Measurements from ENCODE around the gene FMN2.
"Not testable (repeated sequence)": the region's sequence is repeated elsewhere in the genome, so short reads cannot be mapped to it uniquely, and the experiment has no call there.

The FMN2 gene

DNA sequence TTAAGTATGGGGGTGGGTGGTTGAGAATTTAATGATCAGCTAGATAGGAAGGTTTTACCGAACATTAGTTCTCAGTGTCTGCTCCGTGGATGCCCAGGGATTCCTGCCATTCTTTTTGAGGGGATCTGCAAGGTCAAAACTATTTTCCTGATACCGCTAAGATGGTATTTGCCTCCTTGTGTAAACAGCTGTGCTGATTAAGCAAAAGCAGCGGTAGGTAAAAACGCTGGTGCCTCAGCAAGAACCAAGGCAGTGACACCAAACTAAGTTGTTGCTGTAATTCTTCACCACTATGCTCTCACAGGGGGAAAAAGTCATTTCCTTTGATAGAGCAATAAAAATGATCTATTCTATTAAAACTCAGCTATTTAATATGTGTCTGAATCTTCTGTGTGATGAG lies 229.0 kb downstream of the FMN2 start:
- DNase-seq: no peak

DNA sequence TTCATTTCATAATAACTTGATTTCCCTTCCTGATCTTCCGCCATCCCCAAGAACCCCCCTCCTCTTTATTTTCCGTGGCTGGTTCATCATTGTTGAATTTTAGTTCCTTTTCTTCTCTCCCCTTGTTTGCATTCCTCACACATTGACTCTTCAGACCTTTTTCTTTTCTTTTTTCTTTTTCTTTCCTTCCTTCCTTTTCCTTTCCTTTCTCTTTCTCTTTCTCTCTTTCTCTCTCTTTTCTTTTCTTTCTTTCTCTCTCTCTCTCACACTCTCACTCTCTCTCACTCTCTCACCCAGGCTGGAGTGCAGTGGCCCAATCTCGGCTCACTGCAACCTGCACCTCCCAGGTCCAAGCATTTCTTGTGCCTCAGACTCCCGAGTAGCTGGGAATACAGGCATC lies 231.3 kb downstream of the FMN2 start:
- DNase-seq: no peak

GRCh38 chr1:240328382-240328781 lies 236.7 kb downstream of the FMN2 start:
- not testable (repeated sequence) for DNase-seq

DNA sequence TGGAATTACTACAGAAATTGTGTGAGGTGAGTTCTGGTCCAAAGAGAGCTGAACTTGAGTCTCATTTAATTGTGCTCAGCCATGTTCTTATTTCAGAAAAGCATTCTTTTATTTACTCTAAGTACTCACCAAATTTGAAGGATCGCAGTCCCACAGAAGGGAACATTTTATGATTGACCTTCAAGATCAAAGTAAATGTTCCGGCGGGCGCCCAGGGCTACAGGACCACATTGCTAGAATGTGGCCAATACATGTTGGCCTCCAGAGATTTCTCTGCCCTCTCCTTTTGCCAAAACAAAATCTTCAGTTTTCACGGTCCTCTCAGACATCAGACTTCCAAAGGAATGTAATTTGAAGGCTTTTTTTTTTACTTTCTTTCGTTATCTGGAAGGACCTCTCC lies 237.8 kb downstream of the FMN2 start:
- DNase-seq: no peak

DNA sequence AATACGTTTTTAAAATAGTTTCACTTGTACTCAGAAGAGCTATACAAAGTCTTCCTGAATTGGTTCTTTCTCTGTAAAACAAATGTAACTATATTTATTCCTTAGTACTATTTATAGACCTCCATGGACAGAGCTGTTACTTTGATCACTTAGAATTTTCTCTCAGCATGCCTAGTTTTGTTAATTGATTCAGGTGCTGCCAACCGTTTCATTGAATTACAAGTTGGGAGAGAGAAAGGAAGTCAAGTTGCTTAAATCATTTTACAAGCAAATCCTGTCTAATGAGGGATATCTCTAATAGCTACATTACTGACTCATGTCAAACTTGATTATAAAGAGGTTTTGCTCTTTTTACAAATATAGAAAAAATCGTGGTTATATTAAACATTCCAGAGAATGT lies 241.0 kb downstream of the FMN2 start:
- no peak for DNase-seq

GRCh38 chr1:240337781-240338180 lies 246.1 kb downstream of the FMN2 start:
- DNase-seq: no peak

DNA sequence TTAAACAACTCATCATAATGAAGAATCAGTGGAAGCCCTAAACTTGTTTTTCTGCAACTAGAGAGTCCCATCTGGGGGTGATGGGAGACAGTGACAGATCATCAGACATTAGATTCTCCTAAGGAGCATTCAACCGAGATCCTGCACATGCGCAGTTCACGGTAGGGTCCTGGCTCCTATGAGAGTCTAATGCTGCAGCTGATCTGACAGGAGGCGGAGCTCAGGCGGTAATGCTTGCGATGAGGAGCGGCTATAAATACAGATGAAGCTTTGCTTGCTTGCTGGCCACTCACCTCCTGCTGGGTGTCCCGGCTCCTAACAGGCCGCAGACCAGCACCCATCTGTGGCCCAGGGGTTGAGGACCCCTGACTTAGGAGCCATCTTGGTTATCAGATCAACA lies 247.2 kb downstream of the FMN2 start:
- DNase-seq: no peak

DNA sequence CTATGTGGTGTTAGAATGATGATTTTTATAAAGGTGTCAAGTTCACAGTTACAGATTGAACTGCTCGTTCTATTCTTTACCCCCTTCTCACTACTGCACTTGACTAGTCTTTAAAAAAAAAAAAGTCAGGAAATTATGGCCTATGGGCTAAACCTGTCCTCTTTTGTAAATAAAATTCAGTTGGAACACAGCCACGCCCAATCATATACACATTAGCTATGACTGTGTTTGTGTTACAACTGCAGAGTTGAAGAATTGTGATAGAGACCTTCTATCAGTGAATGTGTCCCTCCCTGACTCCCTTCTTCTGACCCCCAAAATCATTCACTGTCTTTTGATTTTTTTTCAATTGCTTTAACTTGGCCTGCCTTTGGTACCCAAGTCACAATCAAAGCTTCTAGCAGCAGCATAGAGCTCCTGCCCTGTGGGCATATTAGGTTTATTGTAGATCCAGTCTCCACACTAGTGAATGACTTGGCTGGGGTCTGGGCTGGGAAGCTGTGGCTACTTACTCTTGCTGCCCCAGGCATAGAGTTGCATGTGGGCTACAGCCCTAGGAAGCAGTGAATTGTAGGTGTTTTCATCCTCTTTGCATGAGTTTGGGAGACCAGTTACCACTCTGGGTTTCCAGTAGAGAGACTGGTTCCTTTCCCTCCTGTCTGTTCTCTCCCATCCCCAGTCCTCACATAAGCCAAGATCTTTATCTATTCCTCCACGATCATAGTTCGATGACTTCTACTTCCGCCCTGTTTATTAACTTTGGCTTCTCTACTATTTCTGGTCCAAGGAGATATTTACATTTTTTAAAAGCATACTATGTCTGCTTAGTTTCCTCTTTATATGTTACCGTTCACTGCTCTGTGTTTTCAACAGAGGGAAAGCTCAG lies 249.9 kb downstream of the FMN2 start:
- no peak for DNase-seq

GRCh38 chr1:240342251-240342625 lies 250.6 kb downstream of the FMN2 start:
- DNase-seq: no peak

DNA sequence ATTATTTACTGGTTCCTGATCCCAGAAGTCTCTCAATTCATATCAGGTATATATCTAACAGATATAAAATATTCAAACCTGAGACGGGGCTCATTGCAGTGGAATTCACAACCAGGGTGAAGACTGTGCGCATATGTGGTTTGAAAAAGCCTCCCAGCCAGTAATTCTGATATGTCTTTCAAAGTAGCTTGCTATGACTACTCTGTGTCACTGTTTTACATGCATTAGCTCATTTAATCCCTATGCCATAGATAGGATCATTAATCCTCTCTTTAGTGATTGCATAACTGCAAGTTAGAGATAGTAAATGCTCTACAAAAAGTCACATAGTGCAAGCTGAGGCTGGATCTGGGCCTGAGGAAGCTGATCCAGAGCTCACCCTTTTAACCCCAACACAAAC lies 251.4 kb downstream of the FMN2 start:
- no peak for DNase-seq

DNA sequence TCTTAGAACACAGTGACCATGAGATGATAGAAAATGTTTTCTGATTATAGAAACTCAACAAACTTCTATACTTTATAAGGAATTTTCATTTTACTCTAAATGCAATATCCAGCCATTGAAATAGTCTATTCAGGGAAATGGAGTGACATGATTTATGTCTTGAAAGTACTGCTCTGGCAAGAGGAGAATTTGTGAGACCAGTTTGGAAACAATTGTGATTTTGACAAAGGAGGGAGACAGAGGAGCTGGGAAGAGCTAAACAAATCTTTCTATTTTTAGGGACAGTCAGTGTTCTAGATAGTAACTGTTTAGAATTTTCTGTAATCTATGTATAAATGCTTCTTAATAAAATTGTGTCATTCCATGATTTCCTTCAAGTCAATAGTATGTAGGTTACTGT lies 252.3 kb downstream of the FMN2 start:
- no peak for DNase-seq

- DNase-seq: no peak
Observed at GRCh38 chr1:240344918-240345317, 253.2 kb downstream of the FMN2 start.

DNA sequence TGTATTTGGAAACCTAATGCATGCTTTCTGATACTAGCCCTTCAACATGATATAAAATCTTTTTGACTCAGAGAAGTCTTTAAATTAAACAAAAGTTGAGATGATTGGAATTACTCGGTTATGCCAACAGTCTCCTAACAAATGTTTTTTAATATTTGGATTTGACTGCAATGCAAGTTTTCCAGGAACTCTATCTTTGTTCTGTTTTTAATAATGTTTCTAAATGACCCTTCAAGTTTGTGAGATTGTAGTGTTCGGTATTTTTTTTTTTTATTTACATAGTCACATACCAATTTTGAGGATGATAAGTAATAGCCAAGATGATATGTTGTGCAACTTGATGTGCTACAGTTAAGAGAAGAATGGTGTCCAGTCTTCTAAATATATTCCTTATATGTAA lies 258.0 kb downstream of the FMN2 start:
- DNase-seq: no peak

DNA sequence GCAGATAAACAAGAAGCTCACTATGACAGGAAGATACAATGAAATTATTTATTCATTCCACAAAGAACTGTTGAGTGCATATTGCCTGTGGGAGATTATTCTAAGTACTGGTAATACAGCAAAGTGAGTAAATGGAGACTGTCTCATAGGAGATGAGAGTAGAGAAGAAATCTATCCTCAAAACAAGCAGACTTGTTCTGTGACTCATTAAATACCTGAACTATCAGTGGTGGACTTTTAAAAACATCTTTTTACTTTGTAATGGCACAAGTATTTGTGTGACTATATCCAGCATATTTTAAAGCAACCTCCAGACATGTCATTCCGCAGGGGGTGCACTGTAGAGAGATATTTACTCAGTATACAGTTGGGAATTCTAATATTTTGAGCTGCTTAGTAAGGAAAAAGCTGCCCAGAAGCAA lies 259.2 kb downstream of the FMN2 start:
- DNase-seq: no peak

DNA sequence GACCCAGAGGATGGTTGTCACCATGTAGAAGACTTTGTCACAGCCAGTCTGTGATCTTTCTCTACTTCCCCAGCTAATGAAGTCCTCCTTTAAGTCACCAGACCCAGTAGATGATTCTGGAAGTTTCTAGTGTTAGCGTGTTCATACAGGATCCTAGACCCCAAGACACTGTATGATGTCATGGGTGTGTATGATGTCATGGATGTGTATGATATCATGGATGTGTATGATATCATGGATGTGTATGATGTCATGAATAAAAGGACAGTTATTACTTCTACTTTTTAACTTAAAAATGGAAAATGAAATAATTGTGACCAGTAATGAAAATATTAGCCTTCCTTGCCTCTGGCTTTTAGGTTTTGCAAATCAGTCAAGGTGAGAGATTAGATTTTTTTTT lies 260.0 kb downstream of the FMN2 start:
- DNase-seq: no peak

- no peak for DNase-seq
Observed at GRCh38 chr1:240352769-240353168, 261.1 kb downstream of the FMN2 start.

DNA sequence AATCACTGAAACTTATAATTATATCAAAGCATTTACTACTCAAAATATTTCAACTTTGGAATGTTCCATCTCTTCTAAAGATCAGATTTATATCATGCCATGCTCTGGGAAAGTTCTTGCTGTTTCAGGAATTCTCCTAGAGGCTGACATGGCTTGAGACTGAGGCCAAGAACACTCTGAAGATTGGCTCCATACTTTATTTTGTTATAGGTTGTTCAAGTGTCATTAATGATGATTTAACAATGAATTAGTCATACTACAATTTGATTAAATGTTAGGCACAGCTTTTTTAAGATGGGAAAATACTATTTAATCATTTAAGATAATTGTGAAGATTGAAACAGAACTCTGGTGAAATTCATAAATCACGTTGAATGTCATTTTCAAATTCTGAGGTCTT lies 264.9 kb downstream of the FMN2 start:
- DNase-seq: no peak

- no peak for DNase-seq
Observed at GRCh38 chr1:240362046-240362445, 270.4 kb downstream of the FMN2 start.

DNA sequence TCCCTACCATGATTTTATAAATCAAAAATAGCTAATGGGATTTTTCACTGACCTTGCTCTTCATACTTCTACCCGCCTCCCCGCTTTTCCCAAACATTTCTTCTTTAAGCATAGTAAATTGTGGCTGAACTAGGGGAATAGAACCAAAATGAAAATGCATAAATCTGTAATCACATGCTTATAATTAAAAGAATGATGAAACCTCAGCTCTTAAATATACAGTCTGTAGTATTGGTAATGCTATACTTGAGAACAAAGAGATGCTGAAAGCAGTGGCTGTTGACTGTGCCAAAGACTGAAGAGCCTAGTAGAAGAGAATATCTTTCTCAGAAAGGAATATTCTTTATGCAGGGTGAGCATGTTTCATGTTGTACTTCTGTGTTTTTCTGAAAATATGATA lies 271.1 kb downstream of the FMN2 start:
- no peak for DNase-seq

- no peak for DNase-seq
Observed at GRCh38 chr1:240363315-240363714, 271.6 kb downstream of the FMN2 start.

- no peak for DNase-seq
Observed at GRCh38 chr1:240363914-240364313, 272.2 kb downstream of the FMN2 start.

- DNase-seq: no peak
Observed at GRCh38 chr1:240366636-240367035, 275.0 kb downstream of the FMN2 start.

DNA sequence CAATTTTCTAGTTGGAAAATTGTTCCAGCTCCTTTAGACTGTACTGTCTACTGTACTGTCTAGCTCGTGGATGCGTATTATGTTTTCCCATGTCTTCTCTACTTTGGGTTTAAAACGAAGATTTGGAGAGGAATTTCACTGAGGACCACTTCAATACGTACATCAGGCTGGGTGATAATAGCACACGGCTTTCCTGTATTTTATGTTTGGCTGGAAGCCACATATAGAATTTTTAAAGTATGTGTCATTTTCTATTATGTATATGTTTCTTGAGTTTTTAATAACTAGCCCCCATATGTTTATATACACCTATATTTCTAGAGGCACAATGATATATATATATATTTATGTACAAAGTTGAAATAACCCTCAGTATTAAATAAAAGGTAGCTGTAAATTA lies 293.9 kb downstream of the FMN2 start:
- no peak for DNase-seq

DNA sequence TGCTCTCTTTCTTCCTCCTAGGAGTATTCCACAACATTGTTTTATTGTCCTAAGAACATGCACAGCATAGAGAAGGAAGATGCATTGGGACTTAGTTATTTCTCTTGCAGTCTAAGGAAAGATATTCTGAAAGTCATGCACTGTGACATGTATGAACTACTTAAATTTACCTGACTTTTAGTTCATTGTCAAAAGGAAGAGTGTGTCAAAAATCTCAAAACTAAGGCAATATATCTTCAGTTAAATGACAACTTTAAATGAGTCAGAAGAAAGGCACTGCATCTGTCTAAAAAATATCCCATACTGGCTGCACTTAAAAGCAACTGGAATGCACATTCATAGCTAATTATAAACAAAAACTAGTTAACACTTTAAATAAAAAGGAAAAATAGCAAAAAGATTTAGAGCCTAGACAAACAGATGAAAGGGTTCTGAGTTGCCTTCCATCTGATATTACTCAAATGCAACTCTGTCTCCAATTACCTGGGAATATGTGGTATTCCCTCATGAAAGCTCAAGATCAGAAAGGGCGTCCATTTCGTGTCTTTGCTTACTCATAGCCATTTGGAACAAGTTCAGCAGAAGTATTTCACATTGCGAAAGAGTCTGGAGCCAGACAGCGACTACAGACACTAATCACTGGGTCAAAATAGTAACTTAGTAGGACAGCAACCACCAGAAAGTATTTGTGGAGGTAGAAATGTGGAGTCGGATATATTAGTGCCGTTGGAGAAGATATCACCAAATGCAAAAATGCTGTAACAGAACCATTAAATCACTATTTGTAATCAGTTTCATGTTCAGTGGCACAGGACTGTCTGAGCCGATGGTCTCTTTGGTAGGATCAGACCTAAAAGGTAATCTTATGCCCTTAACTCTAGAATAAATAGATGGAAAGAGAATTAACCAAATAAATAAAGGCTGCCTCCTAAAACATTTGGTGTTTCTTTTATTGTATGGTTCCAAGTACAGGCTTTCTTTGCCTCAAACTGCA lies 294.6 kb downstream of the FMN2 start:
- no peak for DNase-seq

All from CD4-positive, alpha-beta T cell treated with Interleukin-17A for 1 hour (primary cell).